ENCODE data around the gene IL17C. TPM values are rescaled to one million over a fixed set of nuclear protein-coding genes. Genes with fewer than 3 reads are reported as not detected.
"Not testable (repeated sequence)": the region's sequence is repeated elsewhere in the genome, so short reads cannot be mapped to it uniquely, and the experiment has no call there.

The IL17C gene
- total RNA-seq, 2 experiments from 2014 or later, result 0.22 TPM; not detected in 1

DNA sequence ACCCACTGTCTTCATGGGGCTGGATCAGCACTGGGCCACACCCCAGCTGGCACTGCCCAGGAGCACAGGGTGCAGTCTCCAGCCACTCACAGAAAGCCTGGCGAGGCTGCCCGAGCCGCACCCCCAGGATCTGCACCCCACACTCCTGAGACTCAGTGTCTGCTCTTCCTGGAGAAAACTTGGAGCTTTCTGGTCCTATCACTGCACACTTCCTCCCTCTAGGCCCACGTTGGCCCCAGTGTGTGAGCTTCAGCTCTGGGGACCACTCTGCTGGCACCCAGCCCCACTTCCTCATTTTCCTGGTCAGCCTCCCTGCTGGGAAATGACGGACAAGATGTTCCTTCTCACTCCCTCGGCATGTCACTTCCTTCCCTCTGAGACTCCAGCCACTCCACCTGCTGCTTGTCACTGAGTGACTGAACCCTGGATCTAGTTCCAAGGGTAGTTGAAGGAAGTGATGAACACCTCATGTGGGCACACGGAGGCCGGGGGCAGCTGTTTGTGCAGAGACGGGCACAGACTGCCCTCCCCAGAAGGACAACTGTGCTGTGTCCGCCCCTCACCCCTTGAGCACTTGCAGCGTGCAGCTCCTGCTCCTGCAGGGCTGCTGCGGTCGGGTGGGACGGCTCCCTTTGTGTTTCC is 39.2 kb upstream of the IL17C start:
- intact Hi-C loops (cut with micrococcal nuclease), result no loop called here
- POLR2A ChIA-PET, result no interaction called here
- CTCF ChIA-PET, result no interaction called here

DNA sequence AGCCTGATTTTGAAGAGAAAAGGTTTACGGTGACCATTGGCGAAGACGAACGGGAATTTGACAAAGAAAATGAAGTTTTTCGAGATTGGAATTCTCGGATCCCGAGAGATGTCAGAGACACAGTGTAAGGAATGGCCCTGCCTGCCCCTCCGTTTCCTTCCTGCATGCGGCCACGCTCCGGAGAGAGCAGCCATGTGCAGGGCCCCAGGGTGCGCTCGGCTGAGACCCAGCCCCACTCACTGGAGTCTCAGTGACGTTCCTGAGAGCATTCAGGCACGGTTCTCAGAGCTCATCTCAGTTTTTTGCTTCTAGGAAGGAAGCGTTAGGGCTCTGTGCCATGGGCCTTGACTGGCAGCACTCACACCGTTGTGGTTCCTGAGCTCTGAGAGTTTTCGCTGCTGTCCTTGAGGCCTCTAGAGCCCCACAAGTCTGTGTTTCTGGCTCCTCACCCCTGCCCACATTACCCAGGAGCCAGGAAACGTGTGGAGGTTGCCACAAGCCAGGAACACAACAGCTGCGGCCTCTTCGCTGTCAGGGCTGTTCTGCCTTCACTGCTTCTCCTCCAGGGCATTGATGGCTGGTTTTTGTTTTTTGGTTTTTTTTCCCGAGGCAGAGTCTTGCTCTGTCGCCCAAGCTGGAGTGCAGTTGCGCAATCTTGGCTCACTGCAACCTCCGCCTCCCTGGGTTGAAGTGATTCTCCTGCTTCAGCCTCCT is 38.4 kb upstream of the IL17C start:
- H3K4me1 Mint-ChIP-seq (ENCODE audit: low read depth), result peaks cover 13% of the 10 kb centered on the region
- no peaks in the 10 kb centered on the region for H3K9me3 Mint-ChIP-seq
- DNase-seq, result no peak
- no peak overlapping the region for H3K27ac Mint-ChIP-seq
- POLR2A ChIA-PET, result no interaction called here
- H3K36me3 Mint-ChIP-seq, result peaks cover 38% of the 10 kb centered on the region
- H3K4me3 Mint-ChIP-seq, result no peak overlapping the region
- CTCF ChIA-PET, result no interaction called here
- intact Hi-C loops (cut with micrococcal nuclease), result no loop called here
- H3K27me3 Mint-ChIP-seq, result no peaks in the 10 kb centered on the region

More for the DNA sequence above, 39.2 kb upstream of the IL17C start:
- Mint-ChIP-seq H3K4me3 (no peak overlapping the region), H3K36me3 (peaks cover 40% of the 10 kb centered on the region), H3K27ac (no peak overlapping the region), H3K9me3 (no peaks in the 10 kb centered on the region), H3K27me3 (no peaks in the 10 kb centered on the region), H3K4me1 (ENCODE audit: low read depth) (peaks cover 13% of the 10 kb centered on the region)
- no peak for DNase-seq

DNA sequence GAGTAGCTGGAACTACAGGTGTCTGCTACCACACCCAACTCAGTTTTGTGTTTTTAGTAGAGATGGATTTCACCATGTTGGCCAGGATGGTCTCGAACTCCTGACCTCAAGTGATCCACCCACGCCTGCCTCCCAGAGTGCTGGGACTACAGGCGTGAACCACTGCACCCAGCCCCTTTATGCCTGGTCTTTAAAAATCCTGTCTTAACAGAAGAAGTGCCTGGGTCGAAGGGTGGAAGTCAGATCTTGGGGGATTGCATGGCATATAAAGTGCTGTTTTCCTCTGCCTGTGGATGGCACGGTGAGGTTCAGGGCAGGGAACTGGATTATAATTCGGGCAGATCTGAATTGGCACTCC is 37.9 kb upstream of the IL17C start:
- H3K27ac Mint-ChIP-seq, result no peak overlapping the region
- intact Hi-C loops (cut with micrococcal nuclease), result no loop called here
- no peak overlapping the region for H3K4me3 Mint-ChIP-seq
- H3K36me3 Mint-ChIP-seq, result peaks cover 35% of the 10 kb centered on the region
- DNase-seq, result no peak
- ChIA-PET POLR2A (no interaction called here), CTCF (no interaction called here)
- H3K4me1 Mint-ChIP-seq (ENCODE audit: low read depth), result peaks cover 13% of the 10 kb centered on the region
- no peaks in the 10 kb centered on the region for H3K27me3 Mint-ChIP-seq
- no peaks in the 10 kb centered on the region for H3K9me3 Mint-ChIP-seq

DNA sequence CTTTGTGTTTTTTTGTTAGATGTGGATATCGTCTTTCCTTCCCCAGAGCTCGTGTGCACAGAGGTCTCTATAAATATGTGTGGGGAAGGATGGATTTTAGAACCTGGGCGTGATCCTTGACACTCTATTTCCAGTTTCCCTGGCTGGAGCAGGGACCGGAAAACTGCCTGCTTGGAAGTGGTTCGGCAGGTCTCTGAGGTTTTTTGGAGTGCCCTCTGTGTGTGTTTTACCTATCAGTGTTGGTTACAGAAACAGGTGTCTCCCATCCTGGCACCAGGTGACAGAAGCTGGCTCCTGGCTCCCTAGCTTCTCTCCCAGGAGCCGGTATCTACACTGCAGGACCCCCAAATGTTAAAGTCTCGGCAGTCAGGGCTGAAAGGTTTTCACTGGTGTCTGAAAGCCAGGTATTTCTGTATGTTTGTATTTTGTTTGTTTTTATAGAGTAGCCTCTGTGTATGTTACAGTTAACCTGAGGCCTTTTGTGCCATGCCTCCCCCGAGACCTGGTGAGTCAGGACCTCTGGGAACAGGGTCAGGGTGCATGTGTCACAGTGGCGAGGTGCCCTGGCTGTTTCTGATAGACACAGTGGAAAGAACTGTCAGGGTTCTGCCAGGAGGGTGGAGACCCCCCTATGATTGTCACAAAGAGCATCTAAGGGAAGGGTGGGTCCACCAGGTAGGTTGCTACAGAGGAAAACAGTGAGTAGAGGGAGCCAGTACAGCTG is 36.9 kb upstream of the IL17C start:
- Mint-ChIP-seq H3K4me1 (ENCODE audit: low read depth) (peaks cover 8% of the 10 kb centered on the region), H3K4me3 (no peak overlapping the region), H3K9me3 (no peaks in the 10 kb centered on the region), H3K36me3 (peaks cover 31% of the 10 kb centered on the region), H3K27me3 (no peaks in the 10 kb centered on the region), H3K27ac (peak overlapping the region; percentile 28)
- ChIA-PET CTCF (no interaction called here), POLR2A (no interaction called here)
- intact Hi-C loops (cut with micrococcal nuclease), result no loop called here
- no peak for DNase-seq

DNA sequence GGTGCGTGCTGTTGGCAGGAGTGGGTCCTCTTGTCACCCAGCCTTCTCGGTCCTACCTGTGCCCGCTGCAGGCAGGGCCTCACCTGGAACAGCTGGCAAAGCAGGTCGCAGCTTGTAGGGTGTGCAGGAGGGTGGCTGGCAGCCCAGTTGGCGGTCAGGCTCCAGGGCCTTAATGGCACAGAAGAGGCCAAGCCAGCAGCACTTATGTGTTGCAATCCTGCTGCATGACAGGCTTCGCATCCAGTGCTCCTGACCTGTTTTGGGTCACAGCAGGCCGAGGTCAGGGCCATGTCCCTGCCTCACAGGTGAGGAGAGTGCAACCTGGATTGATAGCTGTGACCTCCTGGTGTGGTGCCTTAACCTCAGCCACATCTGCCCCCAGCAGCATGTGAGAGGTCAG is 36.3 kb upstream of the IL17C start:
- ChIA-PET POLR2A (no interaction called here), CTCF (no interaction called here)
- Mint-ChIP-seq H3K36me3 (peaks cover 31% of the 10 kb centered on the region), H3K4me3 (no peak overlapping the region), H3K27ac (no peak overlapping the region), H3K9me3 (no peaks in the 10 kb centered on the region), H3K4me1 (ENCODE audit: low read depth) (peaks cover 4% of the 10 kb centered on the region), H3K27me3 (no peaks in the 10 kb centered on the region)
- DNase-seq, result no peak
- intact Hi-C loops (cut with micrococcal nuclease), result no loop called here

DNA sequence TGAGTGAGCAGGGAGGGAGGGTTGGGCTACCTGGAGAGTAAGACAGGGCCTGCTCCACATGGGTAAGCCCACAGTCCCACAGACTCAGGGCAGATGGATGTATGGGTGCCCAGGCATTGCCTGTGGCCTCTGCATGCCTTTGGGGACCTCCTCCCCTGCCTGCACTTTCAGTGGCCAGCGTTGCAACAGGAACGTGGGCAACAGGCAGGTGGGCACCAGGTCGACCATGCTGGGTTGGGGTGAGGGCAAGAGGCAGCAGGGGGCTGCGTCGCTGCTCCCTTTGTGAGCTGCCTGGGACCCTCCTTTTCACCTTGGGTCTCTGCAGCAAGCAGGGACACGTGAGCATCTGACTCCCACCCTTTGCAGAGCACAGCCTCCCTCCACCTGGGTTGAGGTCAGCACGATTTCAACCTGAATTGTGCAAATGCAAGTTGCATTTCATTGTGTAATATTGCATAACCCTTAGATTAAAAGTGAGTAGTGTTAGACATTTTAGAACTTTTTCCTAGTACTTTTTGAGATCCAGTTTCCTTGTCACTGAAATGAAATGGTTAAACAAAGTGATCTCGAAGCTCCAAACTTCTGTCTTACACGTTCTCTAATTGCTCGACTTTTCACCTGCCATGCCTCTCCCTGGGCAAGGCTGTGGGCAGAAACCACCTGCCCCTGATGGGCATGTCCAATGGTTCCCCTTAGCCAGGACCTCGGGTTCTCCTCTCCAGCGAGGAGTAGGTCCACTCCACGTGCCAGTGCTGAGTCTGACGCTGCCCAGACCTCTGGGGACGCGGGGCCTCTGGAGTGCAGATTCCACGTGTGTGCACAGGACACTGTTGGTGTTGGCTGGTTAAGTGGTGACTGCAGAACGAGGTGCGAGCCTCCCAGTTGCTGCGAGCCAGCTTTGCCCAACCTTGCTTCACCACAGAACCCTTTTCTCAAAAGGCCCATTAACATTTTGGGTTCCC is 32.9 kb upstream of the IL17C start:
- DNase-seq, result no peak
- intact Hi-C loops (cut with micrococcal nuclease), result no loop called here
- ChIA-PET CTCF (no interaction called here), POLR2A (no interaction called here)
- no peak overlapping the region for H3K27ac Mint-ChIP-seq
- peaks cover 33% of the 10 kb centered on the region for H3K36me3 Mint-ChIP-seq
- no peak overlapping the region for H3K4me3 Mint-ChIP-seq
- H3K27me3 Mint-ChIP-seq, result no peaks in the 10 kb centered on the region
- no peaks in the 10 kb centered on the region for H3K4me1 Mint-ChIP-seq (ENCODE audit: low read depth)
- H3K9me3 Mint-ChIP-seq, result no peaks in the 10 kb centered on the region

DNA sequence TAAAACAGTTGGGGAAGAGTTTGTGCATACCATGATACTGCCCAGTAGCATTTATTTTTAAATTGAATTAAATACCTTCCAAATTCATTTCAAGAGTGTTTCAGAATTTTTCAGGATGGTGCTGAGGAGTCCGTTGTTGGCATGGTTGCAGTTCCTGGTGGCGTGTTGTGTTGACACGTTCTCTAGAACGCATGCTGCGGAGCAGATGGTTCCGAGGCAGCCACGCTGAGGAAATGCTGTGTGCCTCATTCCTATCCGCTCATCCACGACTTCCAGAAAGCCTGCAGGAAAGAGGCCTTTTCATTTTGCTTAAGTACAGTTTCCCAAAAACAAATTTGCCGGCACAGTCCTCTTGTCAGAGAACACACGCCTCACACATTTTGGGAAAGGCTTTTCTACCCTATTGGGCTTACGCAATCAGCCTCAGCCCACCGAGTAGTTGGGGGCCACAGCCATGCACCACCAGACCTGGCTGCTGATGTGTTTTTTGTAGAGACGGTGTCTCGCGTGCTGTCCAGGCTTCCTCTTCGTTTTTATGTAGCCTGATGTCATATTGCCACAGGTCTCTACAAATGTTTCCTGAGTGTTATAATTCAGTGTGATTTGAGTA is 32.1 kb upstream of the IL17C start:
- no peaks in the 10 kb centered on the region for H3K27me3 Mint-ChIP-seq
- DNase-seq, result no peak
- H3K4me1 Mint-ChIP-seq (ENCODE audit: low read depth), result no peaks in the 10 kb centered on the region
- no peak overlapping the region for H3K4me3 Mint-ChIP-seq
- ChIA-PET POLR2A (no interaction called here), CTCF (no interaction called here)
- H3K36me3 Mint-ChIP-seq, result peaks cover 30% of the 10 kb centered on the region
- no peaks in the 10 kb centered on the region for H3K9me3 Mint-ChIP-seq
- intact Hi-C loops (cut with micrococcal nuclease), result no loop called here
- no peak overlapping the region for H3K27ac Mint-ChIP-seq

DNA sequence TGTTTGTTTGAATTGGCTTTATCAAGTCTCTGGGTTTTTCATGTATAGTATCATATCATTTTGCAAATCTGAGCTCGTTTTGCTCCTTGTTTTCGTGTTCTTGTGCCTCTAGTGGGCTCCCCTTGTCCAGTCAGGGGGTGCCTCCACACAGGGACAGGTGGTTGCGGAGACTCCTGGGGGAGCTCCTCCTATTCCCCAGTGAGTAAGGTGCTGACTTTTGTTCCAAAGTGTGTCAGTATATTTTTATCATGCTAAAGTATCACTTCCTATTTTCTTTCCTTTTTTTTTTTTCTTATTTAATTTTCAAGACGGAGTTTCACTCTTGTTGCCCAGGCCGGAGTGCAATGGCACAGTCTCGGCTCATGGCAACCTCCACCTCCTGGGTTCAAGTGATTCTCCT is 30.3 kb upstream of the IL17C start:
- H3K27me3 Mint-ChIP-seq, result no peaks in the 10 kb centered on the region
- no peaks in the 10 kb centered on the region for H3K9me3 Mint-ChIP-seq
- intact Hi-C loops (cut with micrococcal nuclease), result no loop called here
- no peaks in the 10 kb centered on the region for H3K4me1 Mint-ChIP-seq (ENCODE audit: low read depth)
- peaks cover 22% of the 10 kb centered on the region for H3K36me3 Mint-ChIP-seq
- no peak for DNase-seq
- ChIA-PET CTCF (no interaction called here), POLR2A (no interaction called here)
- H3K4me3 Mint-ChIP-seq, result no peak overlapping the region
- H3K27ac Mint-ChIP-seq, result no peak overlapping the region

DNA sequence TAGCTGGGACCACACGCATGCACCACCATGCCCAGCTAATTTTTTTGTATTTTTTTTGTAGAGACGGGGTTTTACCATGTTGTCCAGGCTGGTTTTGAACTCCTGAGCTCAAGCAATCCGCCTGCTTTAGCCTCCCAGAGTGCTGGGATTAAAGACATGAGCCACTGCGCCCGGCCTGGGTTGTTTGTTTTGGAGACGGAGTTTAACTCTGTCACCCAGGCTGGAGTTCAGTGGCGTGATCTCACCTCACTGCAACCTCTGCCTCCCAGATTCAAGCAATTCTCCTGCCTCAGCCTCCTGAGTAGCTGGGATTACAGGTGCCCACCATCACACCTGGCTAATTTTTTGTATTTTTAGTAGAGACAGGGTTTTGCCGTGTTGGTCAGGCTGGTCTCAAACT is 28.9 kb upstream of the IL17C start:
- POLR2A ChIA-PET; H3K27me3 Mint-ChIP-seq; H3K4me1 Mint-ChIP-seq (ENCODE audit: low read depth); H3K27ac Mint-ChIP-seq; intact Hi-C loops (cut with micrococcal nuclease); DNase-seq; H3K4me3 Mint-ChIP-seq; H3K9me3 Mint-ChIP-seq: not testable (repeated sequence)
- CTCF ChIA-PET, result interaction anchor here (1.2 kb wide), 1 partner anchor 173 kb away, joined by 3 read pairs; no protein-coding TSS in a partner anchor
- H3K36me3 Mint-ChIP-seq, result peaks cover 19% of the 10 kb centered on the region

DNA sequence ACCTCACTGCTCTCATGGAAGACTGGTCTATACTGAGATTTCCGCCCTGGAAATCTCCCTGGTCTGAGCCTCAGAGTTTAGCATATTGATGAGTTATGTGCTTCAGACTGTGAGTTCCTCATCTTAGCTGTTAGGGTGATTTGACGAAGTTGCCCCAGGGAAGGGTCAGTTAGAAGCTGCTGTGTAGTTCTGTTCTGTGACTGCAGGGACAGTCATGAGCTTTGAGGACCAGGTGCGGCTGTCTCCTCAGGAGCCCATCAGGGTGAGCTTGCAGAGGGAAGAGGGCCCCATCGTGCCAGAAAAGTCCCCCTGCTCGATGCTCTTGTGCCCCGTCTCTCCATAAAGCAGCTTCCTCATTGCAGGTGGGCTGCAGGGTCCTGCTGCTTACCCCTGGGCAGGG is 28.3 kb upstream of the IL17C start:
- H3K4me1 Mint-ChIP-seq (ENCODE audit: low read depth), result no peaks in the 10 kb centered on the region
- H3K9me3 Mint-ChIP-seq, result no peaks in the 10 kb centered on the region
- CTCF ChIA-PET, result interaction anchor here (1.2 kb wide), 1 partner anchor 172 kb away, joined by 3 read pairs; no protein-coding TSS in a partner anchor
- intact Hi-C loops (cut with micrococcal nuclease), result no loop called here
- H3K36me3 Mint-ChIP-seq, result peaks cover 19% of the 10 kb centered on the region
- H3K27me3 Mint-ChIP-seq, result no peaks in the 10 kb centered on the region
- H3K27ac Mint-ChIP-seq, result no peak overlapping the region
- POLR2A ChIA-PET, result no interaction called here
- DNase-seq, result no peak
- no peak overlapping the region for H3K4me3 Mint-ChIP-seq

DNA sequence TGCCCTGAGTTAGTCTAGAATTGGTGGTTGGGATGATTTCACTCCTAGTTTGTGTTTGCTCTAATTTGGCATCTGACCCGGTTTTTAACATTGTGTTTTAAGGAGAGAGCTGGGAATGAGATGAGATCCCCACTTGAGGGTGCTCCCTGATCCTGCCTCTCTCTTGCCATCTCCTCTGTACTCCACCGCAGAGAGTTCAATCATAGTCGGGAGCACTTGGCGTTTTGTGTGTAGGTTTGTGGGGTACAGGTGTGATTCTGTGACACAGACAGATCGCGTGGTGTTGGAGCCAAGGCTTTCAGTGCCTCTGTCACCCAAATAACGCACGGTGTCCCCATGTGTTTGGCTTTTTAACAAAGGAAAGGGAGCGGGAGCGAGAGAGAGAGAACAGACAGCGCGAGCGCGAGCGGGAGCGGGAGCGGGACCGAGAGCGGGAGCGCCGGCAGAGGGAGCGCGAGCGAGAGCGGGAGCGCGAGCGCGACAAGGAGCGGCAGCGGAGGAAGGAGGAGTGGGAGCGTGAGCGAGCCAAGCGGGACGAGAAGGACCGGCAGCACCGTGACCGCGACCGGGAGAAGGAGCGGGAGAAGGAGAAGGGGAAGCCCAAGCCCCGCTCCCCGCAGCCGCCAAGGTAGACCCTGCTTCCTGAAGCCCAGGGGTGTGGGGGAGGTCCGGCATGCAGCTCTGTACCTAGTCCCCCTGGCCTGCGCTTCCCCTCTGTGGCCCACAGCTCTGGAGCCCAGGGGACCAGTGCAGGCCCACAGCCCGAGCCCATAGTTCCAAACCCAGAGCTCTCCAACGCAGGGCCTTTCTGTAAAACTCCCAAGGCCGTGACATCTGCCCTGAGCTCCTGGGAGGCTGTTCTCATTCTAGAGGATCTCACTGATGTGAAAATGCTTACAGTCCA is 27.2 kb upstream of the IL17C start:
- Mint-ChIP-seq H3K9me3 (no peaks in the 10 kb centered on the region), H3K27ac (no peak overlapping the region), H3K27me3 (no peaks in the 10 kb centered on the region), H3K4me1 (ENCODE audit: low read depth) (peaks cover under 1% of the 10 kb centered on the region), H3K4me3 (no peak overlapping the region), H3K36me3 (peaks cover 19% of the 10 kb centered on the region)
- no peak for DNase-seq
- intact Hi-C loops (cut with micrococcal nuclease), result no loop called here
- CTCF ChIA-PET, result no interaction called here
- POLR2A ChIA-PET, result no interaction called here
